Measurements from ENCODE around the gene OMA1.
"Not testable (repeated sequence)": the region's sequence is repeated elsewhere in the genome, so short reads cannot be mapped to it uniquely, and the experiment has no call there.

OMA1 gene

DNA sequence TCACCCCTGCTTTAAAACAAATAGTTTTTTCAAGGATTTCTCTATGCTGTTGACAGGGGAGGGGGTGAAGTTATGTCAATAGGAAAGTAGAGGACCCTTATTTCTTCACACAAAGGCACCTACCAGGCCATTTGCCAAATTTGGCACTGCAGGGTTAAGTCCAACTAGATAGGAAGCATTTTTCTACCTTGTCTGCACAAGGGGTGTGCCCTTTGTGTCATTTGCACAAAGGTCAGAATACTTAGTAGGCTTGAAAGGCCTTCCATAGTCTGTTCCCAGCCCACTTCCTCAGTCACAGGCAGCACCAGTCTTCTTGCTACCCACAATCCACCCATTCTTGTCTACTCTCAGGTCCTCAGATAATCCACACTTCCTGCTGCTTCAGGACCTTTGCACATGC lies 23.6 kb upstream of the OMA1 start:
- in situ Hi-C loops (cut with HindIII; ENCODE audit: low pct_ligation_motif_present, low sequenced_read_pairs): no loop called here
- no peak for TF ChIP-seq CTCF (IDR thresholded peaks at IDR 0.05; ENCODE audit: low read depth, low read length, missing control alignments)
- Histone ChIP-seq H3K4me3 (ENCODE audit: low read depth, low read length) (no peak overlapping the region), H3K36me3 (replicated peaks) (no peaks in the 10 kb centered on the region), H3K27ac (no peak overlapping the region), H3K27me3 (replicated peaks) (peaks cover 2% of the 10 kb centered on the region)
- DNase-seq: no peak

DNA sequence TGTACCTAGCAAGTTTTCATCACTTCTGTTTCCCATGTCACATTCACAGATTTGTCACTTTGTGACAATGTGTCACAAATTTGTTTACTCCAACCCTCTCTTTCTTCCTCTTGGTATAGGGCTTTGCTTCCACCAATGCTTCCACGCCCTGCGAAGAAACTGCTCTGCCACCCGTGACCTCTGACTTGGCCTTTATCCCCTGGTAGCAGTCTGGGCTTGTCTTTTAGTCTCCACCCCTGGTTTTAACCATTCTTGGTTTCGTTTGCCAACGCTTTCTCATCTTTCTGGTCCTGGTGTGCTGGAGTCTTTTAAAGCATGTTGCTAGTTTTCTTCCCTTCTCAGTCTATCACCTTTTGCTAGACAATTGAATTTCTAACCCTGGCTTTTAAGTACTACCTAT lies 22.4 kb upstream of the OMA1 start:
- Histone ChIP-seq H3K27ac (no peak overlapping the region), H3K4me3 (ENCODE audit: low read depth, low read length) (no peak overlapping the region), H3K27me3 (replicated peaks) (peaks cover 2% of the 10 kb centered on the region), H3K36me3 (replicated peaks) (no peaks in the 10 kb centered on the region)
- no peak for TF ChIP-seq CTCF (IDR thresholded peaks at IDR 0.05; ENCODE audit: low read depth, low read length, missing control alignments)
- DNase-seq: no peak
- in situ Hi-C loops (cut with HindIII; ENCODE audit: low pct_ligation_motif_present, low sequenced_read_pairs): no loop called here

- H3K27ac ChIP-seq: no peak overlapping the region
- H3K4me3 ChIP-seq (ENCODE audit: low read depth, low read length): no peak overlapping the region
- H3K36me3 ChIP-seq (replicated peaks): no peaks in the 10 kb centered on the region
- peaks cover 2% of the 10 kb centered on the region for H3K27me3 ChIP-seq (replicated peaks)
- in situ Hi-C loops (cut with HindIII; ENCODE audit: low pct_ligation_motif_present, low sequenced_read_pairs): no loop called here
- TF ChIP-seq CTCF (IDR thresholded peaks at IDR 0.05; ENCODE audit: low read depth, low read length, missing control alignments): no peak
- DNase-seq: no peak
These were observed 21.8 kb upstream of the OMA1 start for GRCh38 chr1:58568271-58568860.

GRCh38 chr1:58566339-58566738 lies 19.8 kb upstream of the OMA1 start:
- H3K36me3 ChIP-seq (replicated peaks): no peaks in the 10 kb centered on the region
- in situ Hi-C loops (cut with HindIII; ENCODE audit: low pct_ligation_motif_present, low sequenced_read_pairs): no loop called here
- H3K4me3 ChIP-seq (ENCODE audit: low read depth, low read length): no peak overlapping the region
- TF ChIP-seq CTCF (IDR thresholded peaks at IDR 0.05; ENCODE audit: low read depth, low read length, missing control alignments): no peak
- no peak for DNase-seq
- no peaks in the 10 kb centered on the region for H3K27me3 ChIP-seq (replicated peaks)
- H3K27ac ChIP-seq: no peak overlapping the region

GRCh38 chr1:58563715-58564114 lies 17.2 kb upstream of the OMA1 start:
- H3K27ac ChIP-seq; DNase-seq; in situ Hi-C loops (cut with HindIII; ENCODE audit: low pct_ligation_motif_present, low sequenced_read_pairs); H3K36me3 ChIP-seq (replicated peaks); H3K4me3 ChIP-seq (ENCODE audit: low read depth, low read length); H3K27me3 ChIP-seq (replicated peaks): not testable (repeated sequence)

GRCh38 chr1:58561633-58562032 lies 15.1 kb upstream of the OMA1 start:
- DNase-seq: no peak
- H3K4me3 ChIP-seq (ENCODE audit: low read depth, low read length): no peak overlapping the region
- in situ Hi-C loops (cut with HindIII; ENCODE audit: low pct_ligation_motif_present, low sequenced_read_pairs): no loop called here
- H3K27me3 ChIP-seq (replicated peaks): no peaks in the 10 kb centered on the region
- TF ChIP-seq CTCF (IDR thresholded peaks at IDR 0.05; ENCODE audit: low read depth, low read length, missing control alignments): no peak
- no peaks in the 10 kb centered on the region for H3K36me3 ChIP-seq (replicated peaks)
- H3K27ac ChIP-seq: no peak overlapping the region

All from brain microvascular endothelial cell (primary cell).